ENCODE measurements around the gene CFAP157. TPM values are rescaled to one million over a fixed set of nuclear protein-coding genes. Genes with fewer than 3 reads are reported as not detected.

The CFAP157 gene
- total and polyA plus RNA-seq, 2 donors (not counting 1 experiment from before 2014, with no cell fraction given), result under 0.01 TPM; not detected in 1

GRCh38 chr9:127753622-127754021 lies 46.8 kb downstream of the CFAP157 start:
- Histone ChIP-seq H3K27ac (ENCODE audit: insufficient read depth, low read length) (no peak overlapping the region), H3K27me3 (ENCODE audit: control insufficient read depth, insufficient read depth, low read length) (peaks cover 33% of the 10 kb centered on the region), H4K20me1 (ENCODE audit: control insufficient read depth, extremely low read depth, insufficient read depth, low read length) (peaks cover 2% of the 10 kb centered on the region), H3K79me2 (ENCODE audit: control insufficient read depth, insufficient read depth, low read length) (no peaks in the 10 kb centered on the region), H3K4me3 (replicated peaks in 1 of 4; ENCODE audit: control extremely low read depth in 1 of 4, insufficient read depth in 1 of 4, low read depth in 3 of 4, low read length in 4 of 4) (no peak overlapping the region), H3K36me3 (ENCODE audit: control insufficient read depth, insufficient read depth, low read length) (no peaks in the 10 kb centered on the region), H3K4me1 (ENCODE audit: control insufficient read depth, extremely low read depth, insufficient read depth, low read length) (no peaks in the 10 kb centered on the region), H3K9ac (ENCODE audit: insufficient read depth, low read length) (no peak overlapping the region), H3K9me3 (ENCODE audit: control insufficient read depth, insufficient read depth, low read depth, low read length) (no peaks in the 10 kb centered on the region), H2AFZ (ENCODE audit: low read length) (no peak overlapping the region), H3K4me2 (ENCODE audit: extremely low read depth, insufficient read depth, low read length) (no peak overlapping the region)
- no peak for DNase-seq (ENCODE audit: low read depth in 2 of 2)
- TF ChIP-seq CTCF (conservative IDR thresholded peaks at IDR 0.05 in 1 of 2, IDR thresholded peaks at IDR 0.05 in 1 of 2; ENCODE audit: low read depth in 1 of 2, low read length in 2 of 2) (no peak), EZH2 (IDR thresholded peaks at IDR 0.05; ENCODE audit: low read length, missing control alignments) (no peak)

- no peak overlapping the region for H3K9ac ChIP-seq (ENCODE audit: insufficient read depth, low read length)
- no peaks in the 10 kb centered on the region for H3K36me3 ChIP-seq (ENCODE audit: control insufficient read depth, insufficient read depth, low read length)
- H3K27me3 ChIP-seq (ENCODE audit: control insufficient read depth, insufficient read depth, low read length), result peaks cover 33% of the 10 kb centered on the region
- H3K27ac ChIP-seq (ENCODE audit: insufficient read depth, low read length), result no peak overlapping the region
- DNase-seq (ENCODE audit: low read depth in 2 of 2), result peak in 1 of 2 donors; percentile 16
- no peak overlapping the region for H3K4me2 ChIP-seq (ENCODE audit: extremely low read depth, insufficient read depth, low read length)
- H3K79me2 ChIP-seq (ENCODE audit: control insufficient read depth, insufficient read depth, low read length), result no peaks in the 10 kb centered on the region
- no peaks in the 10 kb centered on the region for H3K9me3 ChIP-seq (ENCODE audit: control insufficient read depth, insufficient read depth, low read depth, low read length)
- no peak for TF ChIP-seq CTCF (conservative IDR thresholded peaks at IDR 0.05 in 1 of 2, IDR thresholded peaks at IDR 0.05 in 1 of 2; ENCODE audit: low read depth in 1 of 2, low read length in 2 of 2)
- peak; percentile 68 for TF ChIP-seq EZH2 (IDR thresholded peaks at IDR 0.05; ENCODE audit: low read length, missing control alignments)
- peaks cover 2% of the 10 kb centered on the region for H4K20me1 ChIP-seq (ENCODE audit: control insufficient read depth, extremely low read depth, insufficient read depth, low read length)
- no peak overlapping the region for H3K4me3 ChIP-seq (replicated peaks in 1 of 4; ENCODE audit: control extremely low read depth in 1 of 4, insufficient read depth in 1 of 4, low read depth in 3 of 4, low read length in 4 of 4)
- H2AFZ ChIP-seq (ENCODE audit: low read length), result no peak overlapping the region
- no peaks in the 10 kb centered on the region for H3K4me1 ChIP-seq (ENCODE audit: control insufficient read depth, extremely low read depth, insufficient read depth, low read length)
Measured at GRCh38 chr9:127754099-127755060, 47.6 kb downstream of the CFAP157 start.

Measured in fibroblast of lung (primary cell).